Pons (tissue), 1 donor: ENCODE measurements around the gene GPR132.
"Not testable (repeated sequence)": the region's sequence is repeated elsewhere in the genome, so short reads cannot be mapped to it uniquely, and the experiment has no call there.

Experiments used
- DNase-seq: peaks from one replicate; pipeline ENCODE4 v3.0.0-alpha.2; 2016; ENCODE audit warnings: low spot score

The GPR132 gene

GRCh38 chr14:105065280-105066228, at the start of gene GPR132:
GPR132 (minus strand) TSS chr14:105065430; CDS start chr14:105055420, 10,010 bp downstream.
- DNase-seq = peak; percentile 66

GRCh38 chr14:105109243-105109642, 44.0 kb upstream of the GPR132 start:
- not testable (repeated sequence) for DNase-seq

GRCh38 chr14:105108516-105108864, 43.3 kb upstream of the GPR132 start:
- DNase-seq = no peak

GRCh38 chr14:105107781-105108515, 42.7 kb upstream of the GPR132 start:
- no peak for DNase-seq

GRCh38 chr14:105107351-105107750, 42.1 kb upstream of the GPR132 start:
- no peak for DNase-seq

GRCh38 chr14:105105158-105105557, 39.9 kb upstream of the GPR132 start:
- DNase-seq = no peak

- DNase-seq = no peak
These were observed 37.7 kb upstream of the GPR132 start for GRCh38 chr14:105102893-105103292.

GRCh38 chr14:105102361-105102870, 37.2 kb upstream of the GPR132 start:
- no peak for DNase-seq

GRCh38 chr14:105100910-105101309, 35.7 kb upstream of the GPR132 start:
- DNase-seq = no peak

GRCh38 chr14:105099778-105100177, 34.5 kb upstream of the GPR132 start:
- DNase-seq = no peak

GRCh38 chr14:105098316-105098715, 33.1 kb upstream of the GPR132 start:
- no peak for DNase-seq

GRCh38 chr14:105097794-105098127, 32.5 kb upstream of the GPR132 start:
- DNase-seq = no peak

- no peak for DNase-seq
These were observed 31.1 kb upstream of the GPR132 start for GRCh38 chr14:105096206-105096875.

- no peak for DNase-seq
These were observed 30.1 kb upstream of the GPR132 start for GRCh38 chr14:105095236-105095805.

GRCh38 chr14:105094193-105094907, 29.1 kb upstream of the GPR132 start:
- DNase-seq = no peak

- no peak for DNase-seq
These were observed 28.4 kb upstream of the GPR132 start for GRCh38 chr14:105093431-105094192.

- DNase-seq = no peak
These were observed 27.8 kb upstream of the GPR132 start for GRCh38 chr14:105093038-105093430.

GRCh38 chr14:105092171-105093037, 27.2 kb upstream of the GPR132 start:
- DNase-seq = no peak

- DNase-seq = no peak
These were observed 26.4 kb upstream of the GPR132 start for GRCh38 chr14:105091517-105092170.
